Mesothelial cell of epicardium (in vitro differentiated cells): ENCODE data around the gene UCN. TPM values are rescaled to one million over a fixed set of nuclear protein-coding genes. Genes with fewer than 3 reads are reported as not detected.

Experiments used
- DNase-seq, 2 experiments: peaks; one replicate each; pipeline ENCODE4 v3.0.0; 2021; ENCODE audit warnings: low spot score in 2 of 2; ENCODE audit not compliant: unreplicated experiment in 2 of 2
- H3K27ac Mint-ChIP-seq: 2 replicates; pipeline ENCODE4 v1.8.0; 2021; ENCODE audit warnings: mixed read lengths
- H3K27me3 Mint-ChIP-seq: 2 replicates; pipeline ENCODE4 v1.8.0; 2021; ENCODE audit warnings: low read depth, mixed read lengths
- H3K36me3 Mint-ChIP-seq: 2 replicates; pipeline ENCODE4 v1.8.0; 2021; ENCODE audit warnings: mixed read lengths
- H3K4me1 Mint-ChIP-seq: 2 replicates; pipeline ENCODE4 v1.8.0; 2021; ENCODE audit warnings: mixed read lengths
- H3K4me3 Mint-ChIP-seq: 2 replicates; pipeline ENCODE4 v1.8.0; 2021; ENCODE audit warnings: mild to moderate bottlenecking, moderate library complexity, mixed read lengths
- H3K9me3 Mint-ChIP-seq: 2 replicates; pipeline ENCODE4 v1.8.0; 2021; ENCODE audit warnings: mixed read lengths
- CTCF ChIP-seq: fragments of 200-600 bp; sonication (generic); IDR thresholded peaks from one replicate; pipeline ENCODE4 v1.5.0; 2021; ENCODE audit warnings: antibody characterized with exemption; ENCODE audit not compliant: unreplicated experiment
- total RNA-seq: library from RNA; stranded (reverse); gene quantifications from 3 replicates; pipeline ENCODE4 v1.2.1, GENCODE V29; 2021

UCN gene
- total RNA-seq, 1 donor from 2014 or later, result 4.4 TPM

- Mint-ChIP-seq H3K9me3 (no peaks in the 10 kb centered on the region), H3K4me1 (no peaks in the 10 kb centered on the region), H3K36me3 (peaks cover 20% of the 10 kb centered on the region), H3K27ac (no peak overlapping the region), H3K27me3 (peaks cover 42% of the 10 kb centered on the region), H3K4me3 (no peak overlapping the region)
- no peak for DNase-seq
- TF ChIP-seq CTCF, result no peak
Observed at GRCh38 chr2:27309651-27310050, 1.4 kb upstream of the UCN start.

GRCh38 chr2:27307545-27308358, 493 bp downstream of the UCN start:
- peaks cover 47% of the 10 kb centered on the region for H3K27me3 Mint-ChIP-seq
- no peak overlapping the region for H3K27ac Mint-ChIP-seq
- TF ChIP-seq CTCF, result no peak
- no peaks in the 10 kb centered on the region for H3K9me3 Mint-ChIP-seq
- no peak overlapping the region for H3K4me3 Mint-ChIP-seq
- no peak for DNase-seq
- no peaks in the 10 kb centered on the region for H3K4me1 Mint-ChIP-seq
- peaks cover 20% of the 10 kb centered on the region for H3K36me3 Mint-ChIP-seq

GRCh38 chr2:27307287-27307544, 1.0 kb downstream of the UCN start:
- Mint-ChIP-seq H3K27me3 (peaks cover 47% of the 10 kb centered on the region), H3K27ac (no peak overlapping the region), H3K4me3 (no peak overlapping the region), H3K9me3 (no peaks in the 10 kb centered on the region), H3K4me1 (no peaks in the 10 kb centered on the region), H3K36me3 (peaks cover 20% of the 10 kb centered on the region)
- TF ChIP-seq CTCF, result no peak
- DNase-seq, result no peak

- TF ChIP-seq CTCF, result no peak
- Mint-ChIP-seq H3K4me1 (no peaks in the 10 kb centered on the region), H3K36me3 (peaks cover 17% of the 10 kb centered on the region), H3K4me3 (no peak overlapping the region), H3K27ac (no peak overlapping the region), H3K9me3 (no peaks in the 10 kb centered on the region), H3K27me3 (peaks cover 47% of the 10 kb centered on the region)
- DNase-seq, result no peak
Observed at GRCh38 chr2:27306573-27307286, 1.5 kb downstream of the UCN start.

- Mint-ChIP-seq H3K4me1 (no peaks in the 10 kb centered on the region), H3K36me3 (peaks cover 11% of the 10 kb centered on the region), H3K27me3 (peaks cover 47% of the 10 kb centered on the region), H3K9me3 (no peaks in the 10 kb centered on the region), H3K27ac (no peak overlapping the region), H3K4me3 (no peak overlapping the region)
- no peak for TF ChIP-seq CTCF
- DNase-seq, result no peak
Observed at GRCh38 chr2:27306136-27306535, 2.1 kb downstream of the UCN start.
